H9 (cell line): Measurements from ENCODE around the gene APPBP2. TPM values are rescaled to one million over a fixed set of nuclear protein-coding genes. Genes with fewer than 3 reads are reported as not detected.

Experiments used
- DNase-seq: peaks from one replicate; pipeline ENCODE4 v3.0.0-alpha.2; 2017
- H2AFZ ChIP-seq: one replicate; pipeline ENCODE4 v1.6.1; 2013; ENCODE audit warnings: mild to moderate bottlenecking, low read length, control low read depth, moderate library complexity
- H2AK5ac ChIP-seq: 2 replicates; pipeline ENCODE4 v1.6.1; 2013; ENCODE audit warnings: low read length, control low read depth, mixed read lengths; ENCODE audit not compliant: insufficient read length
- H2BK120ac ChIP-seq: one replicate; pipeline ENCODE4 v1.6.1; 2013; ENCODE audit warnings: low read depth, mild to moderate bottlenecking, low read length, control low read depth, inconsistent platforms; ENCODE audit not compliant: poor library complexity, severe bottlenecking
- H2BK12ac ChIP-seq: 2 replicates; pipeline ENCODE4 v1.6.1; 2013; ENCODE audit warnings: low read length, control low read depth, mixed read lengths, low read depth; ENCODE audit not compliant: insufficient read length
- H2BK15ac ChIP-seq: 2 replicates; pipeline ENCODE4 v1.6.1; 2013; ENCODE audit warnings: low read depth, low read length, control low read depth
- H2BK20ac ChIP-seq: one replicate; pipeline ENCODE4 v1.6.1; 2013; ENCODE audit warnings: low read depth, mild to moderate bottlenecking, low read length, control low read depth, inconsistent platforms; ENCODE audit not compliant: poor library complexity, severe bottlenecking
- H2BK5ac ChIP-seq: 2 replicates; pipeline ENCODE4 v1.6.1; 2013; ENCODE audit warnings: low read length, control low read depth, mixed read lengths; ENCODE audit not compliant: insufficient read length
- H3K14ac ChIP-seq: 2 replicates; pipeline ENCODE4 v1.6.1; 2013; ENCODE audit warnings: low read length, control low read depth; ENCODE audit not compliant: insufficient read depth
- H3K18ac ChIP-seq: 2 replicates; pipeline ENCODE4 v1.6.1; 2013; ENCODE audit warnings: low read depth, mild to moderate bottlenecking, mixed read lengths, low read length, control low read depth; ENCODE audit not compliant: insufficient read length
- H3K23ac ChIP-seq: 2 replicates; pipeline ENCODE4 v1.6.1; 2013; ENCODE audit warnings: low read length, control low read depth, mixed read lengths, low read depth; ENCODE audit not compliant: insufficient read length
- H3K23me2 ChIP-seq: 2 replicates; pipeline ENCODE4 v1.6.1; 2013; ENCODE audit warnings: low read depth, mild to moderate bottlenecking, mixed read lengths, low read length, control low read depth; ENCODE audit not compliant: insufficient read length, poor library complexity, severe bottlenecking
- H3K27ac ChIP-seq: 2 replicates; pipeline ENCODE4 v1.5.1; 2013; ENCODE audit warnings: low read length, control low read depth, mixed read lengths, low read depth; ENCODE audit not compliant: insufficient read length
- H3K27me3 ChIP-seq: 2 replicates; pipeline ENCODE4 v1.6.1; 2013; ENCODE audit warnings: low read length, control low read depth, inconsistent platforms; ENCODE audit not compliant: insufficient read depth
- H3K4ac ChIP-seq: 2 replicates; pipeline ENCODE4 v1.6.1; 2013; ENCODE audit warnings: low read depth, mild to moderate bottlenecking, control low read depth, inconsistent platforms, low read length, moderate library complexity
- H3K4me1 ChIP-seq: 2 replicates; pipeline ENCODE4 v1.6.1; 2013; ENCODE audit warnings: low read length, control low read depth, inconsistent platforms; ENCODE audit not compliant: insufficient read depth
- H3K4me2 ChIP-seq: 2 replicates; pipeline ENCODE4 v1.6.1; 2013; ENCODE audit warnings: low read length, control low read depth, mixed read lengths; ENCODE audit not compliant: insufficient read length, insufficient read depth
- H3K56ac ChIP-seq: 2 replicates; pipeline ENCODE4 v1.6.1; 2013; ENCODE audit warnings: low read depth, mild to moderate bottlenecking, mixed read lengths, low read length, control low read depth; ENCODE audit not compliant: insufficient read length
- H3K79me1 ChIP-seq: 2 replicates; pipeline ENCODE4 v1.6.1; 2013; ENCODE audit warnings: low read depth, mild to moderate bottlenecking, moderate library complexity, low read length, control low read depth, inconsistent platforms; ENCODE audit not compliant: insufficient read depth, poor library complexity, severe bottlenecking
- H3K79me2 ChIP-seq: 2 replicates; pipeline ENCODE4 v1.6.1; 2013; ENCODE audit warnings: low read length, control low read depth, inconsistent platforms; ENCODE audit not compliant: insufficient read depth
- H3K9ac ChIP-seq: 2 replicates; pipeline ENCODE4 v1.6.1; 2013; ENCODE audit warnings: low read length, control low read depth, mixed read lengths; ENCODE audit not compliant: insufficient read length; ENCODE audit errors: extremely low read depth
- H3K9me3 ChIP-seq: one replicate; pipeline ENCODE4 v1.6.1; 2013; ENCODE audit warnings: low read depth, low read length, inconsistent platforms; ENCODE audit not compliant: control insufficient read depth
- H3T11ph ChIP-seq: one replicate; pipeline ENCODE4 v1.6.1; 2013; ENCODE audit warnings: mild to moderate bottlenecking, low read length, control low read depth, inconsistent platforms
- H4K20me1 ChIP-seq: one replicate; pipeline ENCODE4 v1.6.1; 2013; ENCODE audit not compliant: control insufficient read depth, insufficient read length, insufficient read depth
- H4K5ac ChIP-seq: 2 replicates; pipeline ENCODE4 v1.6.1; 2013; ENCODE audit warnings: low read depth, mild to moderate bottlenecking, mixed read lengths, low read length, control low read depth; ENCODE audit not compliant: insufficient read length
- H4K8ac ChIP-seq: replicated peaks from 2 replicates; pipeline ENCODE4 v1.6.1; 2013; ENCODE audit warnings: low read length, control low read depth, mixed read lengths, low read depth; ENCODE audit not compliant: insufficient read length
- H4K91ac ChIP-seq: 2 replicates; pipeline ENCODE4 v1.6.1; 2013; ENCODE audit warnings: low read depth, mild to moderate bottlenecking, moderate library complexity, mixed read lengths, low read length, control low read depth; ENCODE audit not compliant: insufficient read length
- H3K27ac Mint-ChIP-seq, 3 experiments: 2 replicates in 2 of 3; 3 replicates in 1 of 3; pipeline ENCODE4 v1.8.0; 2020 to 2021; ENCODE audit warnings: mixed read lengths in 3 of 3, mild to moderate bottlenecking in 1 of 3, moderate library complexity in 1 of 3
- H3K27me3 Mint-ChIP-seq: 2 replicates; pipeline ENCODE4 v1.8.0; 2021; ENCODE audit warnings: low read depth, mild to moderate bottlenecking, moderate library complexity, mixed read lengths
- H3K36me3 Mint-ChIP-seq, 3 experiments: 2 replicates in 2 of 3; 3 replicates in 1 of 3; pipeline ENCODE4 v1.8.0; 2020 to 2021; ENCODE audit warnings: low read depth in 3 of 3, mixed read lengths in 3 of 3; ENCODE audit not compliant: insufficient read depth in 1 of 3
- H3K4me1 Mint-ChIP-seq, 2 experiments: 2 replicates each; pipeline ENCODE4 v1.8.0; 2020; ENCODE audit warnings: mixed read lengths in 2 of 2
- H3K4me3 Mint-ChIP-seq, 2 experiments: 2 replicates in 1 of 2; 3 replicates in 1 of 2; pipeline ENCODE4 v1.8.0; 2020 to 2021; ENCODE audit warnings: mild to moderate bottlenecking in 2 of 2, mixed read lengths in 2 of 2, moderate library complexity in 1 of 2
- H3K9me3 Mint-ChIP-seq, 2 experiments: 2 replicates in 1 of 2; 3 replicates in 1 of 2; pipeline ENCODE4 v1.8.0; 2020; ENCODE audit warnings: mild to moderate bottlenecking in 2 of 2, mixed read lengths in 2 of 2, moderate library complexity in 1 of 2
- WGBS: extraction: QIAGEN DNeasy Blood & Tissue Kit; methylation state at CpG from one replicate; pipeline ENCODE4 v1.1.7; 2013; ENCODE audit warnings: missing lambda C conversion rate, low lambda C conversion rate, mixed read lengths; ENCODE audit not compliant: insufficient read length; ENCODE audit errors: extremely low coverage; 5-methylcytosine and 5-hydroxymethylcytosine counted together
- total RNA-seq: library from RNA; stranded (reverse); gene quantifications from 2 replicates; pipeline ENCODE4 v1.2.1, GENCODE V29; 2021
- TF ChIP-seq, protein P1 (sequence below): fragments of 200-600 bp; sonication (generic); conservative IDR thresholded peaks from 3 replicates; pipeline ENCODE4 v1.8.0; 2021; ENCODE audit warnings: antibody characterized with exemption, mild to moderate bottlenecking

Gene APPBP2
- total RNA-seq, 1 experiment from 2014 or later = 17.0 TPM

GRCh38 chr17:60406887-60407286, 119.2 kb downstream of the APPBP2 start:
- Histone ChIP-seq H3K23me2 (no peaks in the 10 kb centered on the region), H4K91ac (no peak overlapping the region), H3K79me1 (no peaks in the 10 kb centered on the region), H3K56ac (no peak overlapping the region), H2BK20ac (no peak overlapping the region), H4K5ac (no peak overlapping the region), H3K9ac (no peak overlapping the region), H3K79me2 (no peaks in the 10 kb centered on the region), H4K8ac (no peak overlapping the region), H3K18ac (no peak overlapping the region), H3K4ac (no peak overlapping the region), H3K4me1 (no peaks in the 10 kb centered on the region), H3K14ac (no peak overlapping the region), H2AFZ (no peak overlapping the region), H3K9me3 (no peaks in the 10 kb centered on the region), H4K20me1 (no peaks in the 10 kb centered on the region), H3K27ac (no peak overlapping the region), H2BK5ac (no peak overlapping the region), H3K27me3 (no peaks in the 10 kb centered on the region), H2AK5ac (no peak overlapping the region), H3K23ac (no peak overlapping the region), H2BK15ac (no peak overlapping the region), H3K4me2 (no peak overlapping the region), H2BK120ac (no peak overlapping the region), H3T11ph (no peak overlapping the region), H2BK12ac (no peak overlapping the region)
- WGBS = no CpG with 5 or more reads among the region's 3 CpGs
- no peaks in the 10 kb centered on the region for H3K27me3 Mint-ChIP-seq
- no peak overlapping the region for H3K4me3 Mint-ChIP-seq
- TF ChIP-seq, protein P1, sequence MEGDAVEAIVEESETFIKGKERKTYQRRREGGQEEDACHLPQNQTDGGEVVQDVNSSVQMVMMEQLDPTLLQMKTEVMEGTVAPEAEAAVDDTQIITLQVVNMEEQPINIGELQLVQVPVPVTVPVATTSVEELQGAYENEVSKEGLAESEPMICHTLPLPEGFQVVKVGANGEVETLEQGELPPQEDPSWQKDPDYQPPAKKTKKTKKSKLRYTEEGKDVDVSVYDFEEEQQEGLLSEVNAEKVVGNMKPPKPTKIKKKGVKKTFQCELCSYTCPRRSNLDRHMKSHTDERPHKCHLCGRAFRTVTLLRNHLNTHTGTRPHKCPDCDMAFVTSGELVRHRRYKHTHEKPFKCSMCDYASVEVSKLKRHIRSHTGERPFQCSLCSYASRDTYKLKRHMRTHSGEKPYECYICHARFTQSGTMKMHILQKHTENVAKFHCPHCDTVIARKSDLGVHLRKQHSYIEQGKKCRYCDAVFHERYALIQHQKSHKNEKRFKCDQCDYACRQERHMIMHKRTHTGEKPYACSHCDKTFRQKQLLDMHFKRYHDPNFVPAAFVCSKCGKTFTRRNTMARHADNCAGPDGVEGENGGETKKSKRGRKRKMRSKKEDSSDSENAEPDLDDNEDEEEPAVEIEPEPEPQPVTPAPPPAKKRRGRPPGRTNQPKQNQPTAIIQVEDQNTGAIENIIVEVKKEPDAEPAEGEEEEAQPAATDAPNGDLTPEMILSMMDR = no peak
- DNase-seq = no peak
- peaks cover 4 to 8% of the 10 kb centered on the region in 2 experiments; a peak in 3 of 4 replicates for H3K4me1 Mint-ChIP-seq
- peaks cover 0 to 5% (median 0%) of the 10 kb centered on the region in 3 experiments; a peak in 1 of 7 replicates for H3K36me3 Mint-ChIP-seq
- H3K27ac Mint-ChIP-seq = no peak overlapping the region
- H3K9me3 Mint-ChIP-seq = peaks cover 8 to 18% of the 10 kb centered on the region in 2 experiments; a peak in 4 of 5 replicates
